GM12891 (cell line): ENCODE results near the gene DDX39A.

Experiments
- PAX5 ChIP-seq: IDR thresholded peaks from 2 replicates; pipeline ENCODE4 v1.6.1; 2011; ENCODE audit warnings: low read length, moderate library complexity, mild to moderate bottlenecking; ENCODE audit not compliant: insufficient read depth, severe bottlenecking
- POLR2A ChIP-seq: IDR thresholded peaks from 2 replicates; pipeline ENCODE4 v1.6.1; 2011; ENCODE audit warnings: low read depth, low read length, control low read depth
- POLR2AphosphoS5 ChIP-seq: IDR thresholded peaks from 2 replicates; pipeline ENCODE4 v1.6.1; 2011; ENCODE audit warnings: low read depth, low read length, control low read depth
- SPI1 ChIP-seq: IDR thresholded peaks from 2 replicates; pipeline ENCODE4 v1.6.1; 2011; ENCODE audit warnings: low read depth, low read length, control low read depth
- TAF1 ChIP-seq: IDR thresholded peaks from 2 replicates; pipeline ENCODE4 v1.6.1; 2011; ENCODE audit warnings: low read depth, low read length, control low read depth

GRCh38 chr19:14378890-14379289 lies 40.3 kb downstream of the DDX39A start:
- no peak for TF ChIP-seq POLR2A
- no peak for TF ChIP-seq POLR2AphosphoS5
- TF ChIP-seq TAF1 = no peak
- no peak for TF ChIP-seq PAX5
- TF ChIP-seq SPI1 = no peak
